Adipocyte (in vitro differentiated cells): Measurements from ENCODE around the gene PLPP4.

Experiments used
- DNase-seq: peaks from one replicate; pipeline ENCODE4 v3.0.0-alpha.2; 2015; ENCODE audit warnings: low read depth
- H3K27me3 ChIP-seq: replicated peaks from 2 replicates; pipeline ENCODE4 v1.7.0; 2013; ENCODE audit warnings: mild to moderate bottlenecking, low read length, moderate library complexity; ENCODE audit not compliant: control insufficient read depth, insufficient read depth
- H3K36me3 ChIP-seq: 2 replicates; pipeline ENCODE4 v1.7.0; 2013; ENCODE audit warnings: low read length, mild to moderate bottlenecking, moderate library complexity; ENCODE audit not compliant: control insufficient read depth, insufficient read depth, severe bottlenecking
- H3K4me1 ChIP-seq: 2 replicates; pipeline ENCODE4 v1.7.0; 2013; ENCODE audit warnings: mild to moderate bottlenecking, low read length, moderate library complexity; ENCODE audit not compliant: control insufficient read depth, insufficient read depth
- H3K4me3 ChIP-seq: 2 replicates; pipeline ENCODE4 v1.7.0; 2013; ENCODE audit warnings: mild to moderate bottlenecking, low read length, moderate library complexity
- H3K9ac ChIP-seq: 2 replicates; pipeline ENCODE4 v1.7.0; 2013; ENCODE audit warnings: mild to moderate bottlenecking, low read length, moderate library complexity
- H3K9me3 ChIP-seq: 2 replicates; pipeline ENCODE4 v1.7.0; 2013; ENCODE audit warnings: mild to moderate bottlenecking, low read length, moderate library complexity; ENCODE audit not compliant: control insufficient read depth

Gene PLPP4

GRCh38 chr10:120429395-120429794, 27.6 kb upstream of the PLPP4 start:
- no peaks in the 10 kb centered on the region for H3K4me1 ChIP-seq
- H3K9ac ChIP-seq: no peak overlapping the region
- H3K27me3 ChIP-seq: peaks cover 23% of the 10 kb centered on the region
- H3K9me3 ChIP-seq: peaks cover 6% of the 10 kb centered on the region
- no peak for DNase-seq
- H3K36me3 ChIP-seq: no peaks in the 10 kb centered on the region
- H3K4me3 ChIP-seq: no peak overlapping the region

- no peak overlapping the region for H3K4me3 ChIP-seq
- no peaks in the 10 kb centered on the region for H3K9me3 ChIP-seq
- H3K36me3 ChIP-seq: no peaks in the 10 kb centered on the region
- peaks cover 23% of the 10 kb centered on the region for H3K27me3 ChIP-seq
- H3K4me1 ChIP-seq: no peaks in the 10 kb centered on the region
- DNase-seq: no peak
- no peak overlapping the region for H3K9ac ChIP-seq
These were observed 25.8 kb upstream of the PLPP4 start for GRCh38 chr10:120431251-120431651.

GRCh38 chr10:120432209-120432608, 24.8 kb upstream of the PLPP4 start:
- peak; percentile 24 for DNase-seq
- Histone ChIP-seq H3K4me3 (no peak overlapping the region), H3K4me1 (no peaks in the 10 kb centered on the region), H3K9me3 (no peaks in the 10 kb centered on the region), H3K36me3 (no peaks in the 10 kb centered on the region), H3K9ac (no peak overlapping the region), H3K27me3 (peaks cover 23% of the 10 kb centered on the region)

- no peak for DNase-seq
- H3K4me3 ChIP-seq: no peak overlapping the region
- H3K4me1 ChIP-seq: no peaks in the 10 kb centered on the region
- H3K27me3 ChIP-seq: peaks cover 23% of the 10 kb centered on the region
- no peaks in the 10 kb centered on the region for H3K9me3 ChIP-seq
- H3K9ac ChIP-seq: no peak overlapping the region
- H3K36me3 ChIP-seq: no peaks in the 10 kb centered on the region
These were observed 23.9 kb upstream of the PLPP4 start for GRCh38 chr10:120433141-120433540.

GRCh38 chr10:120436439-120437112, 20.5 kb upstream of the PLPP4 start:
- no peak overlapping the region for H3K9ac ChIP-seq
- no peaks in the 10 kb centered on the region for H3K36me3 ChIP-seq
- no peak for DNase-seq
- H3K9me3 ChIP-seq: no peaks in the 10 kb centered on the region
- H3K27me3 ChIP-seq: peaks cover 6% of the 10 kb centered on the region
- no peaks in the 10 kb centered on the region for H3K4me1 ChIP-seq
- H3K4me3 ChIP-seq: no peak overlapping the region

GRCh38 chr10:120437541-120437940, 19.5 kb upstream of the PLPP4 start:
- Histone ChIP-seq H3K27me3 (peaks cover 4% of the 10 kb centered on the region), H3K36me3 (no peaks in the 10 kb centered on the region), H3K4me1 (no peaks in the 10 kb centered on the region), H3K9ac (no peak overlapping the region), H3K9me3 (no peaks in the 10 kb centered on the region), H3K4me3 (no peak overlapping the region)
- no peak for DNase-seq

GRCh38 chr10:120451968-120452367, 5.1 kb upstream of the PLPP4 start:
- H3K4me3 ChIP-seq: no peak overlapping the region
- H3K9ac ChIP-seq: no peak overlapping the region
- peaks cover 3% of the 10 kb centered on the region for H3K27me3 ChIP-seq
- DNase-seq: no peak
- no peaks in the 10 kb centered on the region for H3K4me1 ChIP-seq
- no peaks in the 10 kb centered on the region for H3K36me3 ChIP-seq
- H3K9me3 ChIP-seq: no peaks in the 10 kb centered on the region

GRCh38 chr10:120453319-120453718, 3.7 kb upstream of the PLPP4 start:
- no peaks in the 10 kb centered on the region for H3K9me3 ChIP-seq
- peaks cover 4% of the 10 kb centered on the region for H3K4me1 ChIP-seq
- no peak for DNase-seq

GRCh38 chr10:120453886-120454285, 3.1 kb upstream of the PLPP4 start:
- DNase-seq: no peak
- no peaks in the 10 kb centered on the region for H3K9me3 ChIP-seq
- peaks cover 4% of the 10 kb centered on the region for H3K4me1 ChIP-seq
- H3K36me3 ChIP-seq: no peaks in the 10 kb centered on the region
- no peak overlapping the region for H3K4me3 ChIP-seq
- no peak overlapping the region for H3K9ac ChIP-seq
- peaks cover 14% of the 10 kb centered on the region for H3K27me3 ChIP-seq

More at GRCh38 chr10:120453319-120453718, 3.7 kb upstream of the PLPP4 start:
- Histone ChIP-seq H3K36me3 (no peaks in the 10 kb centered on the region), H3K27me3 (peaks cover 14% of the 10 kb centered on the region), H3K4me3 (no peak overlapping the region), H3K9ac (no peak overlapping the region)

GRCh38 chr10:120455004-120455403, 2.0 kb upstream of the PLPP4 start:
- Histone ChIP-seq H3K36me3 (no peaks in the 10 kb centered on the region), H3K4me1 (peaks cover 4% of the 10 kb centered on the region), H3K4me3 (no peak overlapping the region), H3K9ac (no peak overlapping the region), H3K9me3 (no peaks in the 10 kb centered on the region), H3K27me3 (peaks cover 14% of the 10 kb centered on the region)
- DNase-seq: no peak

GRCh38 chr10:120455606-120456005, 1.4 kb upstream of the PLPP4 start:
- Histone ChIP-seq H3K27me3 (peaks cover 14% of the 10 kb centered on the region), H3K9ac (no peak overlapping the region), H3K9me3 (no peaks in the 10 kb centered on the region), H3K36me3 (no peaks in the 10 kb centered on the region), H3K4me3 (no peak overlapping the region), H3K4me1 (peaks cover 4% of the 10 kb centered on the region)
- DNase-seq: no peak

- Histone ChIP-seq H3K4me1 (peaks cover 4% of the 10 kb centered on the region), H3K4me3 (peak overlapping the region; percentile 69), H3K36me3 (no peaks in the 10 kb centered on the region), H3K9me3 (no peaks in the 10 kb centered on the region), H3K27me3 (peaks cover 14% of the 10 kb centered on the region), H3K9ac (no peak overlapping the region)
- no peak for DNase-seq
These were observed 843 bp upstream of the PLPP4 start for GRCh38 chr10:120456143-120456625.
